ENCODE results near the gene SREBF2. TPM values are rescaled to one million over a fixed set of nuclear protein-coding genes. Genes with fewer than 3 reads are reported as not detected.

SREBF2 gene
- total RNA-seq, 2 donors from 2014 or later: 159 to 192 TPM

DNA sequence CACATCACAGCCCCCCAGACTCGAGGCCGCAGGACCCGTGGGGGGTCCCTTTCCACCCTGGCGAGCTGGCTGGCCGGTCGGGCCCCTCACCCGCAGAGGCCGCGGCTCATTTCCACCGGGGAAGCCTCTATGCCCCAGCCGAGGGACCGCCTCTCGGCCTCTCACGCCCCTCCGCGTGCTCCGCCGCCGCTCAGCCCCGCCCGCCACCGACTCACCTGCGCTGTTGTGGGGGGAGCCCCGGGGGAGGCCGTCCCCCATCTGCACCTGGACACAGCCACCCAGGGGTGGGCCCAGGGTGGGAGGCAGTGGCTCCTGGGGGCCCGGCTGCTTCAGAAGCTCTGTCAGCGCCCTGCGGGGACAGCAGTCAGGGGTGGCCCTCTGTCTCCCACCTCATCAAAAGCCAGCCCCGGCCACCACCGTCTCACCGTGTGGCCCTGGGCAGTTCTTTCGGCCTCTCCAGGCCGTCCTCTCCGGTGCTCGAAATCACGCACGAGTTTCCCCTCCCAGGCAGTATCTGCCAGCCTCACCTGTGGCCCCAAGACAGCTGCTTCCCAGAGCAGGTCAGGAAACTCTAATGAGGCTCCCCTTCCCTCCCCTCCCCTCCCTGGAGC is 78.2 kb downstream of the SREBF2 start:
- intact Hi-C loops (cut with DNase I): no loop called here
- Histone ChIP-seq H3K27me3 (peaks cover 69% of the 10 kb centered on the region), H3K4me1 (peaks cover 9% of the 10 kb centered on the region), H3K36me3 (no peaks in the 10 kb centered on the region), H3K9ac (ENCODE audit: low read depth in 2 of 2, low read length in 2 of 2) (no peak overlapping the region), H3K4me3 (no peak overlapping the region), H3K27ac (no peak overlapping the region), H3K9me3 (no peaks in the 10 kb centered on the region)
- TF ChIP-seq, protein P1, sequence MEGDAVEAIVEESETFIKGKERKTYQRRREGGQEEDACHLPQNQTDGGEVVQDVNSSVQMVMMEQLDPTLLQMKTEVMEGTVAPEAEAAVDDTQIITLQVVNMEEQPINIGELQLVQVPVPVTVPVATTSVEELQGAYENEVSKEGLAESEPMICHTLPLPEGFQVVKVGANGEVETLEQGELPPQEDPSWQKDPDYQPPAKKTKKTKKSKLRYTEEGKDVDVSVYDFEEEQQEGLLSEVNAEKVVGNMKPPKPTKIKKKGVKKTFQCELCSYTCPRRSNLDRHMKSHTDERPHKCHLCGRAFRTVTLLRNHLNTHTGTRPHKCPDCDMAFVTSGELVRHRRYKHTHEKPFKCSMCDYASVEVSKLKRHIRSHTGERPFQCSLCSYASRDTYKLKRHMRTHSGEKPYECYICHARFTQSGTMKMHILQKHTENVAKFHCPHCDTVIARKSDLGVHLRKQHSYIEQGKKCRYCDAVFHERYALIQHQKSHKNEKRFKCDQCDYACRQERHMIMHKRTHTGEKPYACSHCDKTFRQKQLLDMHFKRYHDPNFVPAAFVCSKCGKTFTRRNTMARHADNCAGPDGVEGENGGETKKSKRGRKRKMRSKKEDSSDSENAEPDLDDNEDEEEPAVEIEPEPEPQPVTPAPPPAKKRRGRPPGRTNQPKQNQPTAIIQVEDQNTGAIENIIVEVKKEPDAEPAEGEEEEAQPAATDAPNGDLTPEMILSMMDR (IDR thresholded peaks at IDR 0.05): no peak
- no peak for DNase-seq

DNA sequence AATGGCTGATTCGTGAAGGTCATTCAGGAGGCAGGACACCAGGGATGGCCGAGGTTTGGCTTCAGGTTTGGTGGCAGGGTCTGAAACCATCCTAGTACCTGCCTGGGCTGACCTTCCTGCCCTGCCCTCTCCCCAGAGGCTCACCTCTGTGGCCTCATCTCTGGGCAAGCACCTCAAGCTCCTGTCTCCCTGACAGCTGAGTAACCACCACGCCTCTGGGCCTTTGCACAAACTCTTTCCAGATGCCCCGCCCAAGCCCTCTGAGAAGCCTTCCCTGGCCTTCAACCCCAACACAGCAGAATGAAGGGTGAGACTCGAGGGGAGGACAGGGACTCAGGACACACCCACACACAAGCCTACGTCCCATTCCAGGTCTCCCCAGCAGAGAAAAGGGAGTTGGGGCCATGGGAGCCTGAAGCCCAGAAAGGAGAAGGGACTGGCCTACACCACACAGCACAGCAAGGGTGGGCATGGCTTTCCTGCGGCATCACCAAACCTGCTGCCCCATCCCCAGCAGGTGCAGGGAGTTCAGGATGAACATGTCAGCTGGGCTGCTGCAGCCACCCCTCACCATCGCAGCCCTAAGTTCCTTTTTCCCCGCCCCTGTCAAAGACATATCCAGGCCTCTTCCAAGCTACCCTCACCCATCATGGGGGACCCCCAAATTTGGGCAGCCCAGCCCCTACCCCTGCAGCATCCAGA is 79.6 kb downstream of the SREBF2 start:
- Histone ChIP-seq H3K9me3 (no peaks in the 10 kb centered on the region), H3K4me3 (no peak overlapping the region), H3K27ac (no peak overlapping the region), H3K9ac (ENCODE audit: low read depth in 2 of 2, low read length in 2 of 2) (no peak overlapping the region), H3K36me3 (no peaks in the 10 kb centered on the region), H3K27me3 (peaks cover 76% of the 10 kb centered on the region), H3K4me1 (peaks cover 9% of the 10 kb centered on the region)
- TF ChIP-seq, protein P1 (IDR thresholded peaks at IDR 0.05): no peak
- DNase-seq: no peak
- intact Hi-C loops (cut with DNase I): no loop called here

DNA sequence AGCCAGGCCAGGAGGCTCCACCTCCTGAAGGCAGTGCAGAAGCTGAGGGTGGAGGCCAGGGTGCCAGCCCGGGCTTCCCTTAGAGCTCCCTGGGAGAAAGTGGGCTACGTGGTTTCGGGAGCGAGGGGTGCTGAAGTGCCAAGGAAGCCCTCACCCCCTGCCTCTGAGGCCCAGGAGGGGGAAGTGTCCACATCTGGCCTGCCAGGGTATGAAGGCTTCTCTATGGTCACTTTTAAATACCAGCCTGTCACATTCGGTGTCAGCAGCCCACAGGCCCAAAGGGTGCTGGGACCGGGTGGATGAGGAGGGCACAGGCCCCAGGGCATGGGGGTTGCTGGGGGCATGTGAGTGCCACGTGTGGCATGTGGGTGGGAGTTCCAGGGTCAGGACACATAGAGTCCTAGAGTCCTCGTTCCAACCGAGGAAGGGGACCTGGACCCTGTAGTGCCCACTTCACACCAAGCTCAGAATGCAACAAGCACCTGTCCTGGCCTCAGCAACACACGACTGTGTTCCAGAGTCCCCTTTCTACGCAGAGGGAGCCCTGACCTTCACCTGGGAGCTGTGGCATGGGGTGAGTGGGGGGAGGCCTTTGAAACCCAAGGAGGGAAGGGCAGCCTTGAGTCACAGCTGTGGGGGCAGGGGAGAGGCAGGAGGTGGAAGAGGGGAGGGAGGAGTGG is 80.3 kb downstream of the SREBF2 start:
- intact Hi-C loops (cut with DNase I): no loop called here
- H3K4me1 ChIP-seq: peaks cover 9% of the 10 kb centered on the region

DNA sequence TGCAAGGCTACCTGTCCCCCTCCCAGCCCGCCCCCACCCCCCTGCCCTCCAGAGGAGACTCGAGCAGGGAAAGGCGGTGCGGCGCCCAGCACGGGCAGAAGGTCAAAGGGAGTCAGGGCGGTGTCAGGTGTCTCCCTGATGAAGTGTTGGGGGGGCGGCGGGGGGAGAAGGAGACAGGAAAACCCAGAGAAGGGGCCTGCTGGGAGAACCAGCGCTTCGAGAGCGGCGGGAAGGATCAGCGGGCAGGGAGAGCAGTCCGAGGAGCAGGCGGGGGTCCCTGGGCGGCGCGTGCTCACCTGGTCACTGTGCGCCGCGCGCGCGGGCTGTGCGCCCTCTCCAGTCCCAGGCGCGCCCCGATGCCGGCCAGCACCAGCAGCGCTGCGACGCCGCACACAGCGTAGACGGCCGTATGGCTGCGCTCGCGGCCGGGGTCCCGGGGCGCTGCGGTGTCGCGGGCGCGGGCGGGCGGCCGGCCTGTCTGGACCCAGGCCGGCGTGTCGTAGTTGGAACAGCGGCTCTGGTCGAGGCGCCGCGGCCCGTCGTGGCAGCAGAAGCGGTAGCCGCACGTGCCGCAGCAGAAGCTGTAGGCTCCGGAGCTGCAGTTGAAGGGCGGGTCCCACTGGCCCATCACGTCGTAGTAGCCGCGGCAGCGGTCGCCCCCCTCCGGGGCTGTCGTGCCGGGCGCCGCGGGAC is 81.1 kb downstream of the SREBF2 start:
- H3K9ac ChIP-seq (ENCODE audit: low read depth in 2 of 2, low read length in 2 of 2): no peak overlapping the region
- intact Hi-C loops (cut with DNase I): no loop called here
- no peak overlapping the region for H3K4me3 ChIP-seq
- TF ChIP-seq, protein P1 (IDR thresholded peaks at IDR 0.05): no peak
- no peaks in the 10 kb centered on the region for H3K36me3 ChIP-seq
- no peak for DNase-seq
- no peak overlapping the region for H3K27ac ChIP-seq
- H3K27me3 ChIP-seq: peaks cover 79% of the 10 kb centered on the region
- H3K9me3 ChIP-seq: no peaks in the 10 kb centered on the region
- peaks cover 9% of the 10 kb centered on the region for H3K4me1 ChIP-seq

More for the DNA sequence above, 80.3 kb downstream of the SREBF2 start:
- Histone ChIP-seq H3K27me3 (peaks cover 80% of the 10 kb centered on the region), H3K36me3 (no peaks in the 10 kb centered on the region), H3K27ac (no peak overlapping the region), H3K4me3 (no peak overlapping the region), H3K9ac (ENCODE audit: low read depth in 2 of 2, low read length in 2 of 2) (no peak overlapping the region), H3K9me3 (no peaks in the 10 kb centered on the region)
- TF ChIP-seq, protein P1 (IDR thresholded peaks at IDR 0.05): no peak
- DNase-seq: no peak

DNA sequence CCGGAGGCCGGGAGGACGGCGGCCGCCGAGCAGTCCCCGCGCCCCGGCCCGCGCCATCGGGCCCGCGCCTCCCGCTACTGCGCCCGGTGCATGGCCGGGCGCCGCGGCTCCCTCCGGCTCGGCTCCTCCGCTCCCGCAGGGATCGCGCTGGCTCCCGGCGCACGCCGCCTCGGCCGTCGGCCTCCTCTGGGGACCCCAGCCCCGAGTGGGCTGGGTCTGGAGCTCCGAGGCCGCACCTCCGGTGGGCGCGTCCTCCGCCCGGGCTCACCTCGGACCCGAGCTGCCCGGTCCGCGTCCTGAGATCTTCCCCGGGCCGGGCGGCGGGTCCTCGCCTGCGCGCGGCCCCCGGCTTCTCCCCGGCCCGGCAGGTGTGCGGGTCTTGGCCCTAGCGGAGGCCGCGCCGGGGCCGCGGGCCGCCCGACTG is 81.7 kb downstream of the SREBF2 start:
- H3K27ac ChIP-seq: no peak overlapping the region
- no peaks in the 10 kb centered on the region for H3K9me3 ChIP-seq
- H3K4me3 ChIP-seq: peak overlapping the region; percentile 34
- intact Hi-C loops (cut with DNase I): no loop called here
- H3K36me3 ChIP-seq: no peaks in the 10 kb centered on the region
- DNase-seq: no peak
- TF ChIP-seq, protein P1 (IDR thresholded peaks at IDR 0.05): no peak
- peaks cover 73% of the 10 kb centered on the region for H3K27me3 ChIP-seq
- H3K9ac ChIP-seq (ENCODE audit: low read depth in 2 of 2, low read length in 2 of 2): no peak overlapping the region
- peaks cover 9% of the 10 kb centered on the region for H3K4me1 ChIP-seq

Measured in colonic mucosa (tissue), 4 donors.